Putamen (tissue), 1 donor: ENCODE results near the gene GNAQ.
A peak's percentile ranks its signal among the peaks of the same experiment; 100 is the strongest.

Experiments
- DNase-seq: peaks from one replicate; pipeline ENCODE4 v3.0.0-alpha.2; 2016; ENCODE audit warnings: low spot score

Gene GNAQ

GRCh38 chr9:78003730-78004129, 27.9 kb downstream of the GNAQ start:
- no peak for DNase-seq

- no peak for DNase-seq
These were observed 29.5 kb downstream of the GNAQ start for GRCh38 chr9:78001946-78002731.

GRCh38 chr9:78000221-78000620, 31.4 kb downstream of the GNAQ start:
- no peak for DNase-seq

GRCh38 chr9:77999231-77999631, 32.4 kb downstream of the GNAQ start:
- peak; percentile 34 for DNase-seq

GRCh38 chr9:77997611-77998284, 33.9 kb downstream of the GNAQ start:
- DNase-seq = no peak

- no peak for DNase-seq
These were observed 34.9 kb downstream of the GNAQ start for GRCh38 chr9:77996696-77997095.

GRCh38 chr9:77991191-77991590, 40.4 kb downstream of the GNAQ start:
- no peak for DNase-seq

- DNase-seq = no peak
These were observed 41.7 kb downstream of the GNAQ start for GRCh38 chr9:77989909-77990308.

- DNase-seq = no peak
These were observed 42.2 kb downstream of the GNAQ start for GRCh38 chr9:77989458-77989857.

- DNase-seq = no peak
These were observed 43.0 kb downstream of the GNAQ start for GRCh38 chr9:77988630-77989029.

GRCh38 chr9:77987880-77988525, 43.6 kb downstream of the GNAQ start:
- DNase-seq = no peak

- no peak for DNase-seq
These were observed 44.4 kb downstream of the GNAQ start for GRCh38 chr9:77987081-77987656.

GRCh38 chr9:77985996-77986395, 45.6 kb downstream of the GNAQ start:
- DNase-seq = no peak

GRCh38 chr9:77983320-77983662, 48.3 kb downstream of the GNAQ start:
- no peak for DNase-seq

GRCh38 chr9:77982581-77983319, 48.9 kb downstream of the GNAQ start:
- DNase-seq = no peak

GRCh38 chr9:77981907-77982306, 49.7 kb downstream of the GNAQ start:
- DNase-seq = no peak

GRCh38 chr9:77981332-77981731, 50.3 kb downstream of the GNAQ start:
- DNase-seq = no peak

GRCh38 chr9:77980622-77981021, 51.0 kb downstream of the GNAQ start:
- peak; percentile 45 for DNase-seq

- peak; percentile 42 for DNase-seq
These were observed 53.4 kb downstream of the GNAQ start for GRCh38 chr9:77978086-77978781.

GRCh38 chr9:77977210-77977611, 54.4 kb downstream of the GNAQ start:
- peak; percentile 88 for DNase-seq

- DNase-seq = no peak
These were observed 55.8 kb downstream of the GNAQ start for GRCh38 chr9:77975806-77976205.

- no peak for DNase-seq
These were observed 56.6 kb downstream of the GNAQ start for GRCh38 chr9:77975036-77975435.
